Measurements from ENCODE around the gene SORCS1. TPM values are rescaled to one million over a fixed set of nuclear protein-coding genes. Genes with fewer than 3 reads are reported as not detected.

The SORCS1 gene
- total and polyA plus RNA-seq, 2 donors from 2014 or later = 0.76 to 2.4 TPM

DNA sequence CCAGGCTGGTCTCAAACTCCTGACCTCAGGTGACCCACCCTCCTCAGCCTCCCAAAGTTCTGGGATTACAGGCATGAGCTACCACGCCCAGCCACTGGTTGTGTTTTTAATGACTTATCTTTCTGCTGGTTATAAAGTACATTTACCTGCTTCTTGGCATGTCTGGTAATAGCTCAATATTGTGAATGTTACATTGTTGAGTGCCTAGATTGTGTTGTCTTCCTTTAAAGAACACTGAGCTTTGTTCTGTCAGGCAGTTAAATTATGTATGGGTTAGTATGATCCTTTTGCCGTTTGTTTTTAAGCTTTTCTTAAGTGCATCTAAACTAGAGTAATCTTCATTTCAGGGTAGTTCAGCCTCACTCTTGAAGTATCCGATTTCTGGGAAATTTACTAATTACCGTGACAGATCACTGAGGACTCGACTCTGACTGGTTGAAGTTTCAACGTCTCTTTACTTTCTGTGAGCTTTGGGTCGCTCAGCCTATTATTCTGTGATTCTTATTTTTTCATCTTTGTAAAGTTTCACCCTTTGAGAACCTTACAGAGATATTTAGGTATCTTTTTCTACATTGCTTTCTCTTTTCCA lies 617.4 kb downstream of the SORCS1 start:
- FAIRE-seq = no peak
- TF ChIP-seq, protein P1, sequence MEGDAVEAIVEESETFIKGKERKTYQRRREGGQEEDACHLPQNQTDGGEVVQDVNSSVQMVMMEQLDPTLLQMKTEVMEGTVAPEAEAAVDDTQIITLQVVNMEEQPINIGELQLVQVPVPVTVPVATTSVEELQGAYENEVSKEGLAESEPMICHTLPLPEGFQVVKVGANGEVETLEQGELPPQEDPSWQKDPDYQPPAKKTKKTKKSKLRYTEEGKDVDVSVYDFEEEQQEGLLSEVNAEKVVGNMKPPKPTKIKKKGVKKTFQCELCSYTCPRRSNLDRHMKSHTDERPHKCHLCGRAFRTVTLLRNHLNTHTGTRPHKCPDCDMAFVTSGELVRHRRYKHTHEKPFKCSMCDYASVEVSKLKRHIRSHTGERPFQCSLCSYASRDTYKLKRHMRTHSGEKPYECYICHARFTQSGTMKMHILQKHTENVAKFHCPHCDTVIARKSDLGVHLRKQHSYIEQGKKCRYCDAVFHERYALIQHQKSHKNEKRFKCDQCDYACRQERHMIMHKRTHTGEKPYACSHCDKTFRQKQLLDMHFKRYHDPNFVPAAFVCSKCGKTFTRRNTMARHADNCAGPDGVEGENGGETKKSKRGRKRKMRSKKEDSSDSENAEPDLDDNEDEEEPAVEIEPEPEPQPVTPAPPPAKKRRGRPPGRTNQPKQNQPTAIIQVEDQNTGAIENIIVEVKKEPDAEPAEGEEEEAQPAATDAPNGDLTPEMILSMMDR (IDR thresholded peaks at IDR 0.05; ENCODE audit: borderline replicate concordance, extremely low read depth, insufficient read depth) = no peak
- Histone ChIP-seq H3K4me3 (ENCODE audit: low read length in 3 of 3) (no peak overlapping the region), H3K4me1 (ENCODE audit: control insufficient read depth in 2 of 3, insufficient read depth in 2 of 3, low read depth in 1 of 3, low read length in 3 of 3) (no peaks in the 10 kb centered on the region), H3K9ac (ENCODE audit: low read length in 3 of 3) (no peak overlapping the region), H3K36me3 (ENCODE audit: control insufficient read depth in 2 of 3, insufficient read depth in 3 of 3, low read length in 3 of 3) (no peaks in the 10 kb centered on the region), H3K27me3 (ENCODE audit: control insufficient read depth, insufficient read depth, low read length) (no peaks in the 10 kb centered on the region), H3K27ac (ENCODE audit: low read depth in 2 of 2, low read length in 2 of 2) (no peak overlapping the region), H3K9me3 (ENCODE audit: control insufficient read depth in 2 of 3, insufficient read depth in 1 of 3, low read length in 3 of 3) (no peaks in the 10 kb centered on the region)
- DNase-seq = no peak
- intact Hi-C loops (cut with DNase I) = no loop called here

DNA sequence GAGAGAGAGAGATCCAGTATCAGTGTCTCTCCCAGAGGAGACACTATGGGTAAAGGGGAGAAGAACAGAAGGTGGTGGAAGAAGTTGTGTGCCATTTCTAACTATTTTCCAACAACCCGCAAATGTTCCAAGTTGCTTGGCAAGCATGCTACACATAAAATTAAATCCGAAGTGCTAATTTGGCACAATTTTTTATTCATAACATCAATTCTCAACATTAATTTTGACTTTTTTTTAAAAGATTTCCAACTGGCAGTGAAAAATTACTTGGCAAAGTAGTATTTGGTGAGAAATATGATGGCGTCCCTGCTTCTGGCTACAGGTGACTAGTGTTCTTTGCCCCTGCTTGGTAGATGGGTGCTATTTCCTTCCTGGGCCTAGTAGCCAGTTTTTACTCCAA lies 622.0 kb downstream of the SORCS1 start:
- FAIRE-seq (no peak), DNase-seq (no peak)
- H3K27me3 ChIP-seq (ENCODE audit: control insufficient read depth, insufficient read depth, low read length) = no peaks in the 10 kb centered on the region
- no peak overlapping the region for H3K9ac ChIP-seq (ENCODE audit: low read length in 3 of 3)
- TF ChIP-seq, protein P1 (IDR thresholded peaks at IDR 0.05; ENCODE audit: borderline replicate concordance, extremely low read depth, insufficient read depth) = no peak
- intact Hi-C loops (cut with DNase I) = no loop called here
- H3K9me3 ChIP-seq (ENCODE audit: control insufficient read depth in 2 of 3, insufficient read depth in 1 of 3, low read length in 3 of 3) = no peaks in the 10 kb centered on the region
- no peak overlapping the region for H3K4me3 ChIP-seq (ENCODE audit: low read length in 3 of 3)
- H3K4me1 ChIP-seq (ENCODE audit: control insufficient read depth in 2 of 3, insufficient read depth in 2 of 3, low read depth in 1 of 3, low read length in 3 of 3) = no peaks in the 10 kb centered on the region
- H3K36me3 ChIP-seq (ENCODE audit: control insufficient read depth in 2 of 3, insufficient read depth in 3 of 3, low read length in 3 of 3) = no peaks in the 10 kb centered on the region
- no peak overlapping the region for H3K27ac ChIP-seq (ENCODE audit: low read depth in 2 of 2, low read length in 2 of 2)

DNA sequence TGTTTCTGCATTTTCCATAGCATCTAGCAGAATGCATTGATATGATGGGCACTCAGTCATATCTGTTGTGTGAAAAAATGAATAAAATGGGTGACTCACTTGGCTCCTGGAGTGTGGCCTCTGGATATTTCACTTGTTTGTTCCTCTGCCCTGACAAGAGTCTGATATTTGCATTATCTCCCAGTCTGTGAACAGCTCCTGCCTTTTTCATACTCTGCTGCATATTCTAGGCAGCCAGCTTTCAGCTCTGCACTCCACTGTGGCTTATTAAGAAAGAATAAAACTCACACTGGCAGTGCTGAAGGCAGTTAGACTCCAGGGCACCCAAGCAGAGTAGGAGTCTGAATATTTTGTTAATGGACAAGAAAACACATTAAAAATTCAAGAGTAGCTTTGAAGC lies 623.9 kb downstream of the SORCS1 start:
- no peak for DNase-seq
- no peak overlapping the region for H3K9ac ChIP-seq (ENCODE audit: low read length in 3 of 3)
- no peaks in the 10 kb centered on the region for H3K27me3 ChIP-seq (ENCODE audit: control insufficient read depth, insufficient read depth, low read length)
- no peaks in the 10 kb centered on the region for H3K4me1 ChIP-seq (ENCODE audit: control insufficient read depth in 2 of 3, insufficient read depth in 2 of 3, low read depth in 1 of 3, low read length in 3 of 3)
- H3K4me3 ChIP-seq (ENCODE audit: low read length in 3 of 3) = no peak overlapping the region
- no peak overlapping the region for H3K27ac ChIP-seq (ENCODE audit: low read depth in 2 of 2, low read length in 2 of 2)
- H3K9me3 ChIP-seq (ENCODE audit: control insufficient read depth in 2 of 3, insufficient read depth in 1 of 3, low read length in 3 of 3) = no peaks in the 10 kb centered on the region
- H3K36me3 ChIP-seq (ENCODE audit: control insufficient read depth in 2 of 3, insufficient read depth in 3 of 3, low read length in 3 of 3) = no peaks in the 10 kb centered on the region
- TF ChIP-seq, protein P1 (IDR thresholded peaks at IDR 0.05; ENCODE audit: borderline replicate concordance, extremely low read depth, insufficient read depth) = no peak
- FAIRE-seq = no peak
- intact Hi-C loops (cut with DNase I) = no loop called here

DNA sequence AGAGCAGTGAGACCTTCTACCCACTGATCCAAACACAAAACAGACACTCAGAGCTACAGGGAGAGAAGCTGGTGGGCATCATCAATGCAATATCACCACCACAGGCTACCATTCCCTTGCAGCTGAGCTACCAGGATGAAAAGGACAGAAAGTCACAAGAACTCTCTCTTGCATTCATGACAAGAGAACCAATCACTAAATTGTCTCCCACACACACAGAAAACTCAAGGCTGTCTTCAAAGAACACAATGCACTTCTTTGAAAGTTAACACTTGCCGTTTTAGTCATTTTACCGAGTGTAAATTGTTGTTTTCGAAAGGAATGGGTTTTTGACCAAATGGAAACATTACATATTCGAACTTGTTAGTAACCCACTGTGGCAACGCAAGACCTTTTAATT lies 626.6 kb downstream of the SORCS1 start:
- no peaks in the 10 kb centered on the region for H3K9me3 ChIP-seq (ENCODE audit: control insufficient read depth in 2 of 3, insufficient read depth in 1 of 3, low read length in 3 of 3)
- FAIRE-seq (no peak), DNase-seq (no peak)
- no peaks in the 10 kb centered on the region for H3K27me3 ChIP-seq (ENCODE audit: control insufficient read depth, insufficient read depth, low read length)
- no peak overlapping the region for H3K27ac ChIP-seq (ENCODE audit: low read depth in 2 of 2, low read length in 2 of 2)
- no peak overlapping the region for H3K4me3 ChIP-seq (ENCODE audit: low read length in 3 of 3)
- intact Hi-C loops (cut with DNase I) = no loop called here
- H3K9ac ChIP-seq (ENCODE audit: low read length in 3 of 3) = no peak overlapping the region
- no peaks in the 10 kb centered on the region for H3K4me1 ChIP-seq (ENCODE audit: control insufficient read depth in 2 of 3, insufficient read depth in 2 of 3, low read depth in 1 of 3, low read length in 3 of 3)
- TF ChIP-seq, protein P1 (IDR thresholded peaks at IDR 0.05; ENCODE audit: borderline replicate concordance, extremely low read depth, insufficient read depth) = no peak
- H3K36me3 ChIP-seq (ENCODE audit: control insufficient read depth in 2 of 3, insufficient read depth in 3 of 3, low read length in 3 of 3) = no peaks in the 10 kb centered on the region
